Urinary bladder (tissue), 4 donors: ENCODE data around the gene FXYD6. TPM values are rescaled to one million over a fixed set of nuclear protein-coding genes. Genes with fewer than 3 reads are reported as not detected.

Experiments used
- DNase-seq: peaks from one replicate; pipeline ENCODE4 v3.0.0-alpha.2; 2015; ENCODE audit errors: extremely low spot score
- H3K27ac ChIP-seq: one replicate; pipeline ENCODE4 v1.5.1; 2013; ENCODE audit warnings: low read depth, mild to moderate bottlenecking, moderate library complexity
- H3K36me3 ChIP-seq: one replicate; pipeline ENCODE4 v1.6.1; 2013; ENCODE audit warnings: mild to moderate bottlenecking, moderate library complexity; ENCODE audit not compliant: insufficient read depth
- H3K4me1 ChIP-seq: one replicate; pipeline ENCODE4 v1.6.1; 2013; ENCODE audit warnings: mild to moderate bottlenecking, moderate library complexity; ENCODE audit not compliant: insufficient read depth
- H3K4me3 ChIP-seq: one replicate; pipeline ENCODE4 v1.5.1; 2013; ENCODE audit warnings: low read depth, low read length
- WGBS: extraction: QIAGEN DNeasy Blood & Tissue Kit; methylation state at CpG from one replicate; pipeline ENCODE4 v1.1.7; 2013; 5-methylcytosine and 5-hydroxymethylcytosine counted together
- polyA plus RNA-seq: library from polyadenylated mRNA; stranded (reverse); fragments of 200-250 nt; gene quantifications from one replicate; pipeline ENCODE4 v1.2.3, GENCODE V29; 2013
- total RNA-seq: library from RNA; depleted of rRNA; stranded (reverse); fragments of >200 nt; gene quantifications from one replicate; pipeline ENCODE4 v1.2.3, GENCODE V29; 2014
- donor health status: healthy with polysubstance abuse.
- donor health status: healthy.

Gene FXYD6
- total and polyA plus RNA-seq, 2 donors = 56.2 to 373 TPM

DNA sequence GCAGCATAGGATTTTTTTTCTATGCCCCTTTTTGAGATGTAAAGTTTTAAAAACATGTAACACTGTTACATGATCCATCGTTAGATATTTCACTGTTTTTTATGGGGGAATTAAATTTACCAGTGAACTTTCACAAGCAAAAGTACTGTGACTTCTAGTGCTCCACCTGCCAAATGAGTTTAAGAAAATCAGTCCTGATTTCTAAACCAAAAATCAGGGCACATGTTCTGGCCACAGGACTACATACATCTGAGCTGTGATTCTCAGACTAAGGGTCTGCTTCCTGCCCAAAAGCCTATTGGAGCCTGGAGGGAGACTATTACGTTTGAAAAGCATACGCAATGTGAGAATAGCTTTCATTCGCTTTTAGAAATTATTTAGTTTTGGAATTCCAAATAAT lies 30.3 kb upstream of the FXYD6 start:
- Histone ChIP-seq H3K36me3 (no peaks in the 10 kb centered on the region), H3K4me1 (no peaks in the 10 kb centered on the region), H3K27ac (no peak overlapping the region), H3K4me3 (no peak overlapping the region)
- WGBS = 69% methylated on average over 4 of the region's 4 CpGs
- no peak for DNase-seq

DNA sequence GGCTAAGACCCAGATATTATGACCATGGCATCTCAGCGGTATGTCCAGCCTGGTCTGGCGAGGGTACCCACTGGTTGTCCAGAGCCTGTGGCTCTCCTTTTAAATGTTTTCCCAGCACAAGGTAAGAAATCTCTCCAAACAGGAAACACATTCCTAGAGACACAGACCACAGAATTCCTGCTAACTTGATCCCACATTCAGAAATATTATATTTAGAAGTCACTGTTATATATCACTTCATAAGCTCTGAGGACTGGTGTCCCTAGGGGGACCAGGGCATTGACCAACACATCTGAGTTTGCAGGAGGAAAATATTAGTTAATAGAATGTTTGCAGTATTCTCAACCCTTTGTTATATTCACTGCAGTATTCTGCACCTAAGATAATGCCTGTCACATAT lies 29.7 kb upstream of the FXYD6 start:
- H3K4me3 ChIP-seq = no peak overlapping the region
- no peaks in the 10 kb centered on the region for H3K36me3 ChIP-seq
- no peak for DNase-seq
- no peak overlapping the region for H3K27ac ChIP-seq
- no peaks in the 10 kb centered on the region for H3K4me1 ChIP-seq
- 98% methylated on average over 2 of the region's 2 CpGs for WGBS

DNA sequence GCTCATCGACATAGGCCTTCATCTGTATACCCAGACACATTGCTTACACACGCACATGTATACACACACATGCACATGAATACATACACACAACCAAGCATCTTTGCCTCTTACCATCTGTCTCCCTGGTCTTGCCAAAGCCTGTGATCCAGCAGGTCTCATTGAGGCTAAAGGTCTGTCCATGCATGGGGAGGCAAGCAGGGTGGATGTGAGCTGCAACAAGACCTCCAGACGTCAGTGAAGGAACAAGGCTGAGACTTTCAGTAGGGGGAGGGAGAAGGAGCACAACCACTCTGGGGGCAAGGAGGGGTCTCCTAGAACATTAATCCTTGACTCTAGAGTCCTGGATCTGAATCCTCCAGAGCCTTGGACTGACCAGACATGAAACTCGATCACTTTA lies 29.1 kb upstream of the FXYD6 start:
- Histone ChIP-seq H3K4me3 (no peak overlapping the region), H3K4me1 (no peaks in the 10 kb centered on the region), H3K27ac (no peak overlapping the region), H3K36me3 (no peaks in the 10 kb centered on the region)
- DNase-seq = no peak
- 91% methylated on average over 4 of the region's 4 CpGs for WGBS

DNA sequence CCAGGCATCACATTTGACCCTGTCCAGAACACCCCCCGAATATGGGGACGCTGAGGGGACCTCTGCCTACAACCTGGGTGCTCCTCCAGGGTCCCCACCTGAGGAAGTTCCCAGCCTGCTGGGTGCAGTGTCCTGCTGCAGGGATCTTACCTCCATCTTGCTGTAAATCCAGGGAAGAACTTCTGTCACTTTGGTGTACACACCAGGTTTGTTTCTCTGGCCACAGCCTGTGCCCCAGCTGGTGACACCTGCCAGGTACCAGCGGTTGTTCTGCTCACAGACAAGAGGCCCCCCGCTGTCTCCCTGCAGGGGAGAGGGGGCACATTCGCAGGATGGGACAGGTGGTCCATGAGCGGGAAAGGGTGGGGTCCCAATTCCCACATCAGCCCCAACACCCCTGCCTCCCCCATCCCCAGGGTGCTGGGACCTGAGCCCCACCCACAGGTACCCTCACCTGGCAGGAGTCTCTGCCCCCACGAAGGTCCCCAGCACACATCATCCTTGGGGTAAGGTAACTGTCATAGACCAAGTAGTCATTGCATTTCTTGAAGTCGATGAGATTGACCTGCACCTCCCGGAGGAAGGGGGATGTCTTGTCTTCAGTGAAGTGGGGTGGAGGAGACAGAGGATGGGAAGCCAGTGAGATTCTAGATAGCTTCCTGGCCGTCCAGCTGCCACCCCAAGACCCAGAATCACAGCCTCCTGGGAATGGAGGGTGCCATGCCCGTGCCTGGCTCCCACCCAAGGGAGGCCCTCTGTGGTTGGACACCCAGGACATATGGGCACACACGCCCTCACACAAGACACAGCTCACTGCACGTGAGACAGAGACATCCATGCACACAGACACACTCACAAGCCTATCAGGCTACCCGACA lies 27.3 kb upstream of the FXYD6 start:
- no peaks in the 10 kb centered on the region for H3K4me1 ChIP-seq
- whole genome bisulfite sequencing = 94% methylated on average over 14 of the region's 14 CpGs
- no peak for DNase-seq

DNA sequence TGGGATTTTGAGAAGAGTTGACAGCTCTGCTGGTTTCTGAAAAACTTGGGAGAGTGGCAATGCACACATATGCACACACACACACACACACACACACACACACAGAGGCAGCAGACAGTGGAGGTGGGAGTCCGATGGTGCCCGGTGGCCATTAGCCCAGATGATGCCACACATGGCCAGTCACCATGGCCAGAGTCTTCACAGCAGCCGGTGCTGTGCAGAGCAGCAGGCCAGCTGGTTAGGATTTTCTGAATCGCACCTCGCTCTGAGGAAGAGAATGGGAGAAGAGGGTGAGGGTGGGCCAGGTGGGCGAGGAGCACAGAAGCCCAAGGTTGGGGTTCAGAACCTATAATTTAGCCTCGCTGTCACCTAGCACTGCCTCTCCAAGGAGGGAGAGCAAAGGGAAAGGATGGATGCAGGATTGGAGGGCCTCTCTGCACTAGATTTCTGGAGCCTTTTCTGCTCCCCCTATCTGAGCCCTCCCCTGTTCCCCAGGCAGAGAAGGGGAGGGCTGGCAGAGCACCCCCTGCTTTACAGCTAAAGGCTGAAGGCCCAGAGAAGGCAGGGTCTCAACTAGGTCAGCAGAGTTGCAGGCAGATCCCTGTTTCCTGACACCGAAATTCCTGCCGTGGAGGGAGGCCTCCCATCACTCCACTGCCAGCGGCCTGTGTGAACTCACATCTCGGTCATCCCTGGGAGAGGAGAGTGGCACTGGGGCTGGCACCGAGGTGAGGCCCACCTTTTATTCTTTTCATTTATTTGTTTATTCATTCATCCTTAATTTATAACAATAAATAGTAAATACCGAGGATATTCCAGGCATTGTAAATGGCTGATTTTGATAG lies 25.8 kb upstream of the FXYD6 start:
- 87% methylated on average over 13 of the region's 13 CpGs for WGBS

More for the DNA sequence above, 27.3 kb upstream of the FXYD6 start:
- Histone ChIP-seq H3K36me3 (no peaks in the 10 kb centered on the region), H3K4me3 (no peak overlapping the region), H3K27ac (no peak overlapping the region)

DNA sequence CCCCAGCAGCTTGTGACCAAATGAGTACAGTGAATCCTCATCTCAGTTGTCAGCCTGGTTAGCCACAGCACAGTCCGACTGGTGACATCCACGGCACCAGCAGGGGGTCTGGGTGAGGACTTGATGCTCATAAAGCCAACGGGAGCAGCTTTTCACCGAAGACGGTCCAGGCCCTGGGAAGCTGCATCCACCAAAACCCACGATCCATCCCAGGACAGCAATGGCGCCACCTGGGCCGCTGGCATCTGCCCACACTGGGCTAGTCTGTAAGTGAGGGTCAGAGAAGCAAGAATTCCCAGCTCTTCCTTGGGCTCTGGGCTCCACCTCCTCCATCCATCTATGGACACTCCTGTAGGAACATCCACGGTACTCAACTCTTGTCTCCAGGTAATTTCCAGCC lies 25.1 kb upstream of the FXYD6 start:
- WGBS = 93% methylated on average over 9 of the region's 9 CpGs
- H3K27ac ChIP-seq = no peak overlapping the region
- no peaks in the 10 kb centered on the region for H3K36me3 ChIP-seq
- DNase-seq = no peak
- no peak overlapping the region for H3K4me3 ChIP-seq
- H3K4me1 ChIP-seq = no peaks in the 10 kb centered on the region

More for the DNA sequence above, 25.8 kb upstream of the FXYD6 start:
- Histone ChIP-seq H3K27ac (no peak overlapping the region), H3K4me3 (no peak overlapping the region), H3K36me3 (no peaks in the 10 kb centered on the region), H3K4me1 (no peaks in the 10 kb centered on the region)
- DNase-seq = no peak

DNA sequence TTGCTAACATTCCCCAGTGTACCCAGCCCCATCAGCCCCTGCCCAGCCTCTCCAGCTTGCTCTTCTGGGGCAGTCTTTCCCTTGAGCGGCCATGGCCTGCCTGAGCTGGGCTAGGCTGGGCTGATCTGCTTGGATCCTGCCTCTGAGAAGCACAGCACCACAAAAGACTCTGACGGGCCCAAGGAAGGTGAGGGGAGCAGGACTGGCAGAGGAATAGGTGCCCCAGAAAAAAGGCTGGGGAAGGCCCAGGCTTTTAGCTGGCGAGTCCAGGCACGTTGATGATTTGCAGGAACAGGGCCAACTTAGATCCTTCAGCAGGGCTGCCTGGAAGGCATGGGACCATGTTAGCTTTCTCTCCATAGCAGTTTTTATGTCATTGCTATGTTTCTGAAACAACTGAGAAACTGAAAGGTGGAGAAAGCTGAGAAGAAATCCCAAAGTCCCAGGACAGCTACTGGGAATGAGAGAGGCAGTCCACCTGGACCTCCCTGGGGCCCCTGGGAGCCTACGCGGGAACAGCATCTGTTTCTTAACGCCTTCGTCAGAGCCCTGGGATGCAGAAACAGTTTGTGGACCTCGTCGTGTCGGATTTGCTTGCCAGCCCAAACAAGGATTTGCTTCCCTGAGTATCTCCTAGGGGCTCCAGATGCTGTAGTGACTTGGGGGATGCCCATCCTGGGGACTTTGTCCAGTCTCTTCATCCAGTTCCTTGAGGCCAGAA lies 24.4 kb upstream of the FXYD6 start:
- Histone ChIP-seq H3K4me1 (no peaks in the 10 kb centered on the region), H3K4me3 (no peak overlapping the region), H3K36me3 (no peaks in the 10 kb centered on the region), H3K27ac (no peak overlapping the region)
- 75% methylated on average over 11 of the region's 11 CpGs for WGBS
- no peak for DNase-seq

DNA sequence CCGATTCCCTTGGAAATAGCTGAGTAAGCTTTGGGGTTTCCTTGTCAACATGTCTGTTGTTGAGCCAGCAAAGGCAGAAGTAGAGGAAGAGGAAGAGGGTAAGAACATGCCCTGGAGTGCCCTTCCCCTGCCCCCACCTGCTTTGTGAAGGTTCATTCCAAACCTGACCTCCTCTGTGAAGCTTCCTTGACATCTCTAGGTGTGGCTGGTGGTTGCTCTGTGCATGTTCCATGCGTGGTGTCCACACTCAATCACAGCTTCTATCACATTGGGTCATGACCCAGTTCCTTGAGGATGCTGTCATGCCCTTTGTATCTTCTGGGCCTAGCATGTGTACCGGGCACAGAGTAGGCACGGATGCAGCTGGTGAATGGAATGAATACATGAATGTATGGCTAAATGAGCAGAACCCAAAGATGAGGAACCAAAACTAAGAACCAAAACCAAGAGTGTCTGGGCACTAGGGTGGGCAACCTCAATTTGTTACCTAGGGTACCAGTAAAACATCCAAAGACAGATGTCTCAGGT lies 23.7 kb upstream of the FXYD6 start:
- no peaks in the 10 kb centered on the region for H3K36me3 ChIP-seq
- 90% methylated on average over 4 of the region's 4 CpGs for WGBS
- H3K4me1 ChIP-seq = no peaks in the 10 kb centered on the region
- H3K27ac ChIP-seq = no peak overlapping the region
- no peak for DNase-seq
- H3K4me3 ChIP-seq = no peak overlapping the region

DNA sequence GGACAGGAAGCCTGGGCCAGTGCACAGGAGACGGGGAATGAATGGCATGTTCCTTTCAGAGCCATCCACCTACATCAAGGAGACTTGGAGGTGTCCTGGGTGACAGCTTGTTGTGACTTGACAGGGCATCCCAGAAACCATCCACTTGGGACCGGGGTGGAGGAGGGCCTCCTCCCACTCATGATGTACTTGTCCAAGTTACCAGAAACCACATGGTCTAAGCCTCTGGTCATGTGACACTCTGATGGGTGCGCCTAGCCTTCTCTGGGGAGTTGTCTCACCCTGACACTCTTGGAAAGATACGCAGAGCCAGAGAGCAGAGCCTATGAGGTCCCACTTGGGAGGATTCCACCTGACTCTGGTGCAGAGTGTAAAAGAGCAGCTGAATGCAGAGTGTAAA lies 21.6 kb upstream of the FXYD6 start:
- Histone ChIP-seq H3K4me3 (no peak overlapping the region), H3K27ac (no peak overlapping the region), H3K36me3 (no peaks in the 10 kb centered on the region), H3K4me1 (no peaks in the 10 kb centered on the region)
- DNase-seq = no peak
- WGBS = 87% methylated on average over 4 of the region's 4 CpGs

DNA sequence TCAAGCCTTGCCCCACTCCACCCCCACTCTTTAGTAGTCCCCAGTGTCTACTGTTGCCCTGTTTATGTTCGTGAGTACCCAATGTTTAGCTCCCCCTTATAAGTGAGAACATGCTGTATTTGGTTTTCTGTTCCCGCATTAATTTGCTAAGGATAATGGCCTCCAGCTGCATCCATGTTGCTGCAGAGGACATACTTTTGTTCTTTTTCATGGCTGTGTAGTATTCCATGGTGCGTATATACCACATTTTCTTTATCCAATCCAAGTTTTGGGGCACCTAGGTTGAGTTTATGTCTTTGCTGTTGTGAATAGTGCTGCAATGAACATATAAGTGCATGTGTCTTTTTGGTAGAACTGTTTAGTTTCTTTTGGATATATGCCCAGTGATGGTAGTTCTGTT lies 16.2 kb upstream of the FXYD6 start:
- no peak for DNase-seq
- H3K36me3 ChIP-seq = no peaks in the 10 kb centered on the region
- H3K4me1 ChIP-seq = no peaks in the 10 kb centered on the region
- 96% methylated on average over 3 of the region's 3 CpGs for WGBS
- no peak overlapping the region for H3K27ac ChIP-seq
- no peak overlapping the region for H3K4me3 ChIP-seq

DNA sequence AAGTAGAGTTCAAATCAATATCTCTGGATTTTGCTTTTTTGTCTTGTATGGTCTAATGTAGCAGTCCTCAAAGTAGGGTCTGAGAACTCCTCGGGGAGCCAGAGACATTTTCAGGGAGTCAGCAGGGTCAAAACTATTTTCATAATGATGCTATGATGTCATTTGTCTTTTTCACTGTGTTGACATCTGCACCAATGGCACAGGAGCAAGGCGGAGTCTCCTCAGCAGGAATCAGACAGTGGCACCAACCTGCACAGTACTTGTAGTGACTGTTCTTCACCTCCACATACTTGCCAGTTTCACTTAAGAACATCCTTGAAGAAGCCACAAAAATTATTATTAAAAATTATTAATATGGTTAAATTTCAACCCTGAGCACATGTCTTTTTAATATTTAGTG lies 14.9 kb upstream of the FXYD6 start:
- DNase-seq = no peak
- no peaks in the 10 kb centered on the region for H3K36me3 ChIP-seq
- no peaks in the 10 kb centered on the region for H3K4me1 ChIP-seq
- WGBS = 79% methylated on average over 2 of the region's 2 CpGs
- H3K4me3 ChIP-seq = no peak overlapping the region
- no peak overlapping the region for H3K27ac ChIP-seq

DNA sequence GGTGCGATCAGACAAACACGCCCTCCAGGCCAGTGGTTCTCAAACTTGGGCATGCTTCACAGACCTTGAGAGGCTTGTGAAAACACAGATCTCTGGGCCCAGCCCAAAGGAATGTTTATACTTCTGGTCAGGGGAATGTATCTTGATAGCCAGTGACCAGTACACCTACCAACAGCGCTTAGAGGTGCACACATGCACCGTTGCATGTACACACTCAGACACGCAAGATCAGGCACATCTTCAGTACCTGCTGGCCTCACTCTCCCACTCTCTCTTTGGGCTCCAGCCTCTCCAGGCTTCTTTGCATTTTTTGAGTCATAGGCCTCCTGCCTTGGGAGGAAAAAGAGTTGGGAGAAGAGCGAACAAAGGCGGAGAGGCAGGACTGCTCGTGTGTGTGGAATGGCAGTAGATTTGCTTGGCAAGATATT lies 11.7 kb upstream of the FXYD6 start:
- no peak overlapping the region for H3K4me3 ChIP-seq
- H3K4me1 ChIP-seq = no peaks in the 10 kb centered on the region
- no peak for DNase-seq
- H3K36me3 ChIP-seq = no peaks in the 10 kb centered on the region
- no peak overlapping the region for H3K27ac ChIP-seq
- 70% methylated on average over 8 of the region's 8 CpGs for WGBS

DNA sequence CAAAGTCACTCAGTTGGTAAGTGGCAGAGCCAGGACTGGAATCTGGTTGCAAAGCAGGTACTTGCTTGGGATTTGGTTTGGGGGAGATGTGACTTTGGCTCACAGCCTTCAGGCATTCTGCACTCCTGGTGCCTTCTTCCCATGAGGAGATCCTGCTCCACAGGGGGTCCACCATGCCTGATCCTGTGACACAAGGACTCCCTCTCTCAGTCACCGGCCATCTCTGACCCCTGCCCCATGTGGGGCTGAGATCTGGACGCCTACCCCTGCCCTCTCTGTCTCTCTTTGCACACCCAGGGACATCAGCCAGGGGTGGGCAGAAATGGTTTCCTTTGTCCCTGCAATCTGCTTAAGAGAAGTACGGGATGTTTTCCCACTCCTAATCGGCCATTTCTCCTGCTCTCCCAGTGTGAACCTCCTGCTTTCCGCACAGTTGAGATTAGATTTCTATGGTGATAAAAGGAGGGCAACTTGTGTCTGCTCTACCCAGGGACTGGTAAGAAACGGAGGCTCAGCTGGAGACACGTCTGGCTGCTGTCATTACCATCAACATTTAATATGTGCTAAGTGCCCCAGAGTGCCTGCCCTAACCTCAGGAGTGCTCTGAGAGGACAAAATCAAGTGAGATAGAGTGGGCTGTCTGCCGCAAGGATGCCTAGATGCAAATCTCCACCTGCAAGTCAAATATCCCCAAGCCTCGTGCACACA lies 11.1 kb upstream of the FXYD6 start:
- H3K4me3 ChIP-seq = no peak overlapping the region
- no peak overlapping the region for H3K27ac ChIP-seq
- no peaks in the 10 kb centered on the region for H3K36me3 ChIP-seq
- no peak for DNase-seq
- 68% methylated on average over 9 of the region's 9 CpGs for WGBS
- no peaks in the 10 kb centered on the region for H3K4me1 ChIP-seq
